NCI-H69 (cell line): Measurements from ENCODE around the gene PRDM16.

Source experiments
- DNase-seq: peaks from one replicate; lab custom pipeline; 2025; lab: John Stamatoyannopoulos, UW

Gene PRDM16

GRCh38 chr1:3262681-3263286 lies 193.8 kb downstream of the PRDM16 start:
- no peak for DNase-seq

GRCh38 chr1:3263790-3264189 lies 194.8 kb downstream of the PRDM16 start:
- no peak for DNase-seq

- DNase-seq, result no peak
These were observed 195.5 kb downstream of the PRDM16 start for GRCh38 chr1:3264456-3264855.

GRCh38 chr1:3265835-3266805 lies 197.1 kb downstream of the PRDM16 start:
- no peak for DNase-seq

GRCh38 chr1:3266870-3267549 lies 198.0 kb downstream of the PRDM16 start:
- DNase-seq, result no peak

- no peak for DNase-seq
These were observed 198.7 kb downstream of the PRDM16 start for GRCh38 chr1:3267550-3268270.

- DNase-seq, result peak; percentile 1
These were observed 199.3 kb downstream of the PRDM16 start for GRCh38 chr1:3268281-3268680.

GRCh38 chr1:3270403-3271245 lies 201.6 kb downstream of the PRDM16 start:
- DNase-seq, result no peak

GRCh38 chr1:3271866-3272265 lies 202.9 kb downstream of the PRDM16 start:
- DNase-seq, result no peak

- DNase-seq, result no peak
These were observed 203.5 kb downstream of the PRDM16 start for GRCh38 chr1:3272321-3273045.

- DNase-seq, result no peak
These were observed 204.4 kb downstream of the PRDM16 start for GRCh38 chr1:3273447-3273846.

GRCh38 chr1:3274972-3275371 lies 206.0 kb downstream of the PRDM16 start:
- peak; percentile 42 for DNase-seq

GRCh38 chr1:3275471-3276340 lies 206.7 kb downstream of the PRDM16 start:
- DNase-seq, result no peak

- no peak for DNase-seq
These were observed 207.4 kb downstream of the PRDM16 start for GRCh38 chr1:3276341-3276800.

GRCh38 chr1:3277011-3277471 lies 208.0 kb downstream of the PRDM16 start:
- no peak for DNase-seq

- no peak for DNase-seq
These were observed 208.6 kb downstream of the PRDM16 start for GRCh38 chr1:3277623-3278022.

GRCh38 chr1:3278416-3279181 lies 209.6 kb downstream of the PRDM16 start:
- DNase-seq, result no peak

GRCh38 chr1:3279182-3279470 lies 210.1 kb downstream of the PRDM16 start:
- DNase-seq, result no peak

GRCh38 chr1:3281735-3282134 lies 212.7 kb downstream of the PRDM16 start:
- DNase-seq, result no peak
